Measurements from ENCODE around the gene TMEM141. TPM values are rescaled to one million over a fixed set of nuclear protein-coding genes. Genes with fewer than 3 reads are reported as not detected.

The TMEM141 gene
- polyA plus RNA-seq (2013, experiment 1 of 2; ENCODE audit: insufficient read length): 44.0 TPM
- polyA plus RNA-seq (2013, experiment 2 of 2; ENCODE audit: insufficient read length): 29.5 TPM

GRCh38 chr9:136790640-136791515, at the start of gene TMEM141:
Gene TMEM141, plus strand, starts transcription at chr9:136791344. Its CDS starts 27 bp downstream, at chr9:136791371.
- DNase-seq: peak; percentile 98

- DNase-seq: no peak
Observed at GRCh38 chr9:136741883-136742571, 49.1 kb upstream of the TMEM141 start.

GRCh38 chr9:136742591-136743391, 48.4 kb upstream of the TMEM141 start, which contains the start of gene LCN10:
Gene LCN10, minus strand, starts transcription at chr9:136742940. Its CDS starts 37 bp downstream, at chr9:136742903.
- no peak for DNase-seq

- DNase-seq: no peak
Observed at GRCh38 chr9:136743639-136744211, 47.4 kb upstream of the TMEM141 start.

- no peak for DNase-seq
Observed at GRCh38 chr9:136744773-136745172, 46.4 kb upstream of the TMEM141 start.

GRCh38 chr9:136745389-136746154, 45.6 kb upstream of the TMEM141 start:
- DNase-seq: no peak

GRCh38 chr9:136746155-136746490, 45.0 kb upstream of the TMEM141 start:
- DNase-seq: no peak

- DNase-seq: no peak
Observed at GRCh38 chr9:136746621-136747020, 44.5 kb upstream of the TMEM141 start.

- no peak for DNase-seq
Observed at GRCh38 chr9:136747161-136748060, 43.7 kb upstream of the TMEM141 start.

GRCh38 chr9:136748201-136748600, 42.9 kb upstream of the TMEM141 start, which contains the start of gene LCN6:
Gene LCN6, minus strand, starts transcription at chr9:136748525. Its CDS starts 42 bp downstream, at chr9:136748483.
- DNase-seq: no peak

GRCh38 chr9:136748666-136749611, 42.2 kb upstream of the TMEM141 start:
- DNase-seq: no peak

- no peak for DNase-seq
Observed at GRCh38 chr9:136750526-136750925, 40.6 kb upstream of the TMEM141 start.

GRCh38 chr9:136751244-136751643, 39.9 kb upstream of the TMEM141 start:
- no peak for DNase-seq

- DNase-seq: no peak
Observed at GRCh38 chr9:136751814-136752213, 39.3 kb upstream of the TMEM141 start.

GRCh38 chr9:136753371-136754058, 37.6 kb upstream of the TMEM141 start:
- DNase-seq: no peak

- no peak for DNase-seq
Observed at GRCh38 chr9:136754059-136754572, 37.0 kb upstream of the TMEM141 start.

- DNase-seq: no peak
Observed at GRCh38 chr9:136754626-136755301, 36.4 kb upstream of the TMEM141 start.
